ENCODE data around the gene KLHL17. TPM values are rescaled to one million over a fixed set of nuclear protein-coding genes. Genes with fewer than 3 reads are reported as not detected.
"Not testable (repeated sequence)": the region's sequence is repeated elsewhere in the genome, so short reads cannot be mapped to it uniquely, and the experiment has no call there.

KLHL17 gene
- total RNA-seq, 1 donor from 2014 or later, result 36.8 TPM

DNA sequence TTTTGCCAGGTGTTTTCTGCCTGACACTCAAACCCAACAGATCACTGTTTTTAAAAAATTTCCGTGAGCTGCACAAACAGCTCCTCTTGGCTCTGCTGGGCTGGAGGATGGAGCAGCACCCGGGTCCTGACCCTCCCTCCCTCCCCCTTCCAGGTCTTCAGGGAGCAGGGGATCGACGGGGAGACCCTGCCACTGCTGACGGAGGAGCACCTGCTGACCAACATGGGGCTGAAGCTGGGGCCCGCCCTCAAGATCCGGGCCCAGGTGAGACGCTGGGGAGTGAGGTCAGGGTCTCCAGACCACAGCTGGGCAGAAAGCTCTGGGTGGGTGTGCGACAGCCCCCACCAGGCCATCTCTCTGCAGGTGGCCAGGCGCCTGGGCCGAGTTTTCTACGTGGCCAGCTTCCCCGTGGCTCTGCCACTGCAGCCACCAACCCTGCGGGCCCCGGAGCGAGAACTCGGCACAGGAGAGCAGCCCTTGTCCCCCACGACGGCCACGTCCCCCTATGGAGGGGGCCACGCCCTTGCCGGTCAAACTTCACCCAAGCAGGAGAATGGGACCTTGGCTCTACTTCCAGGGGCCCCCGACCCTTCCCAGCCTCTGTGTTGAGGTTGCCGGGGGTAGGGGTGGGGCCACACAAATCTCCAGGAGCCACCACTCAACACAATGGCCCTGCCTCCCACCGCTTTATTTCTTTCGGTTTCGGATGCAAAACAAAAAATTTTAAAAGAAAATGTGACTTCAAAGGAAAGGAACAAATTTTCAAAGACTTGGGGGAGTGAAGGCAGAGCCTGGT lies 16.6 kb upstream of the KLHL17 start:
- Mint-ChIP-seq H3K9me3 (no peaks in the 10 kb centered on the region), H3K4me1 (ENCODE audit: low read depth) (peaks cover 3% of the 10 kb centered on the region), H3K4me3 (ENCODE audit: low read depth) (no peak overlapping the region), H3K27ac (no peak overlapping the region), H3K36me3 (ENCODE audit: low read depth) (peaks cover 36% of the 10 kb centered on the region), H3K27me3 (ENCODE audit: low read depth) (peaks cover 16% of the 10 kb centered on the region)
- intact Hi-C loops (cut with micrococcal nuclease), result no loop called here
- no peak for DNase-seq (ENCODE audit: low spot score)

GRCh38 chr1:944341-945325 lies 15.8 kb upstream of the KLHL17 start:
- H3K27me3 Mint-ChIP-seq (ENCODE audit: low read depth), result peaks cover 11% of the 10 kb centered on the region
- peaks cover 45% of the 10 kb centered on the region for H3K36me3 Mint-ChIP-seq (ENCODE audit: low read depth)
- intact Hi-C loops (cut with micrococcal nuclease), result no loop called here
- peaks cover 3% of the 10 kb centered on the region for H3K4me1 Mint-ChIP-seq (ENCODE audit: low read depth)
- no peak overlapping the region for H3K27ac Mint-ChIP-seq
- DNase-seq (ENCODE audit: low spot score), result no peak
- no peaks in the 10 kb centered on the region for H3K9me3 Mint-ChIP-seq
- no peak overlapping the region for H3K4me3 Mint-ChIP-seq (ENCODE audit: low read depth)

- DNase-seq (ENCODE audit: low spot score), result no peak
- no peaks in the 10 kb centered on the region for H3K9me3 Mint-ChIP-seq
- intact Hi-C loops (cut with micrococcal nuclease), result no loop called here
- H3K4me3 Mint-ChIP-seq (ENCODE audit: low read depth), result no peak overlapping the region
- H3K36me3 Mint-ChIP-seq (ENCODE audit: low read depth), result peaks cover 56% of the 10 kb centered on the region
- peaks cover 7% of the 10 kb centered on the region for H3K27me3 Mint-ChIP-seq (ENCODE audit: low read depth)
- H3K4me1 Mint-ChIP-seq (ENCODE audit: low read depth), result peaks cover 3% of the 10 kb centered on the region
- no peak overlapping the region for H3K27ac Mint-ChIP-seq
Observed at GRCh38 chr1:945688-946556, 14.5 kb upstream of the KLHL17 start.

- H3K4me1 Mint-ChIP-seq (ENCODE audit: low read depth); H3K9me3 Mint-ChIP-seq; DNase-seq (ENCODE audit: low spot score); H3K4me3 Mint-ChIP-seq (ENCODE audit: low read depth); H3K27ac Mint-ChIP-seq; intact Hi-C loops (cut with micrococcal nuclease); H3K27me3 Mint-ChIP-seq (ENCODE audit: low read depth): not testable (repeated sequence)
- H3K36me3 Mint-ChIP-seq (ENCODE audit: low read depth), result peaks cover 63% of the 10 kb centered on the region
Observed at GRCh38 chr1:946811-947210, 13.6 kb upstream of the KLHL17 start.

GRCh38 chr1:947958-948357 lies 12.4 kb upstream of the KLHL17 start:
- peaks cover 4% of the 10 kb centered on the region for H3K27me3 Mint-ChIP-seq (ENCODE audit: low read depth)
- intact Hi-C loops (cut with micrococcal nuclease), result no loop called here
- H3K4me1 Mint-ChIP-seq (ENCODE audit: low read depth), result no peaks in the 10 kb centered on the region
- peaks cover 63% of the 10 kb centered on the region for H3K36me3 Mint-ChIP-seq (ENCODE audit: low read depth)
- no peaks in the 10 kb centered on the region for H3K9me3 Mint-ChIP-seq
- H3K27ac Mint-ChIP-seq, result no peak overlapping the region
- no peak for DNase-seq (ENCODE audit: low spot score)
- H3K4me3 Mint-ChIP-seq (ENCODE audit: low read depth), result no peak overlapping the region

DNA sequence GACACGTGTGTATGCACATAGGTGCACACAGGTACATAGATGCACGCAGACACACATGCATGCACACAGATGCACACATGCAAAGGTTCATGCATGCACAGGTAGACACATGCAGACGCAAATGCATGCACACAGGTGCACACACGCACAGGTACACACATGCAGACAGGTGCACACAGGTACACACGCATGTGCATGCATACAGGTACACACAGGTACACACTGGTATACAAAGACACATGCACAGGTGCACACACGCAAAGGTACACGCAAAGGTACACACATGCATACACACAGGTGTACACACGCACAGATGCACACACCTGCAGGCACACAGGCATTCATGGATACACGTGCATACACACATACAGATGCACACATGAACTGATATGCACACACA lies 10.1 kb upstream of the KLHL17 start:
- Mint-ChIP-seq H3K4me3 (ENCODE audit: low read depth) (no peak overlapping the region), H3K9me3 (no peaks in the 10 kb centered on the region), H3K27ac (no peak overlapping the region), H3K27me3 (ENCODE audit: low read depth) (no peaks in the 10 kb centered on the region), H3K4me1 (ENCODE audit: low read depth) (no peaks in the 10 kb centered on the region), H3K36me3 (ENCODE audit: low read depth) (peaks cover 69% of the 10 kb centered on the region)
- intact Hi-C loops (cut with micrococcal nuclease), result no loop called here
- no peak for DNase-seq (ENCODE audit: low spot score)

- Mint-ChIP-seq H3K4me1 (ENCODE audit: low read depth) (no peaks in the 10 kb centered on the region), H3K27ac (no peak overlapping the region), H3K4me3 (ENCODE audit: low read depth) (no peak overlapping the region), H3K27me3 (ENCODE audit: low read depth) (no peaks in the 10 kb centered on the region), H3K9me3 (no peaks in the 10 kb centered on the region), H3K36me3 (ENCODE audit: low read depth) (peaks cover 68% of the 10 kb centered on the region)
- no peak for DNase-seq (ENCODE audit: low spot score)
- intact Hi-C loops (cut with micrococcal nuclease), result no loop called here
Observed at GRCh38 chr1:950881-951280, 9.5 kb upstream of the KLHL17 start.

DNA sequence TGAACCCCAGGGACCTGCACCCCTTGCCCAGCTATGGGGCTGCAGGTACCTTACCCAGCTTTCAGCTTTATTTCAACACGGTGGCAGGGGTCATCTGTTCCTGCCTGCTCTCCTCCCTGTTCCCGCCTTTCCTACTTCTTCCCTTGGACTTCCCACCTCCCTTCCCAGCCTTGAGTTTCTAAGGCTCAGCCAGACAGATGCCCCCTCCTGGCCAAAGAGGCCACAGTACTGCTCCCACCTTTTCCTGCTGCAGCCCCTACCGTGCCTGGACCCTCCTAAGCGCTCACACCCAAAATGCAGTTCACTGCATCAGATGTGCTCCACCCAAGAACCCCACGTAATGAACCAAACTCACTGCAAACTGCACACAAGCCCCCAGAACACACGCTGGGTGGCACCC lies 9.0 kb upstream of the KLHL17 start:
- no peak overlapping the region for H3K27ac Mint-ChIP-seq
- no peaks in the 10 kb centered on the region for H3K4me1 Mint-ChIP-seq (ENCODE audit: low read depth)
- DNase-seq (ENCODE audit: low spot score), result no peak
- peaks cover 67% of the 10 kb centered on the region for H3K36me3 Mint-ChIP-seq (ENCODE audit: low read depth)
- no peaks in the 10 kb centered on the region for H3K9me3 Mint-ChIP-seq
- intact Hi-C loops (cut with micrococcal nuclease), result no loop called here
- H3K4me3 Mint-ChIP-seq (ENCODE audit: low read depth), result no peak overlapping the region
- no peaks in the 10 kb centered on the region for H3K27me3 Mint-ChIP-seq (ENCODE audit: low read depth)

DNA sequence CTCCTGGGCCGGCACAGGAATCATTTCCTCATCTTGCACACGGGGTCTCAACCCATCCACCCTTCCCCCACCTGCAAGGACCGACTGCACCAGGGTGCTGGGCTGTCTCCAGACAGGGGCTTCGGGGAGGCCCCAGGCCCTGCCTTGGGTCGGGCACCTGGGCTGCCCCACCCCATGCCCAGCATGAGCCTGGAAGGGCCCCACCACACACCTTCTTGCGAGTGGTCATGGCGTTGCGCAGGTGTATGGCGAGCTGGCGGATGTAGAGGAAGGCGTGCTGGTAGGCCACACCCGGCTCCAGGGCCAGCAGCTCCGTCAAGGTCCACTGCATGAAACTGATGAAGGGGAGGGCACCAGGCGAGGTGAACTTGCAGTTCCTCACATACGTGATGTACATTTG lies 8.2 kb upstream of the KLHL17 start:
- Mint-ChIP-seq H3K4me1 (ENCODE audit: low read depth) (no peaks in the 10 kb centered on the region), H3K9me3 (no peaks in the 10 kb centered on the region), H3K4me3 (ENCODE audit: low read depth) (no peak overlapping the region), H3K27ac (no peak overlapping the region), H3K36me3 (ENCODE audit: low read depth) (peaks cover 69% of the 10 kb centered on the region), H3K27me3 (ENCODE audit: low read depth) (no peaks in the 10 kb centered on the region)
- intact Hi-C loops (cut with micrococcal nuclease), result no loop called here
- no peak for DNase-seq (ENCODE audit: low spot score)

DNA sequence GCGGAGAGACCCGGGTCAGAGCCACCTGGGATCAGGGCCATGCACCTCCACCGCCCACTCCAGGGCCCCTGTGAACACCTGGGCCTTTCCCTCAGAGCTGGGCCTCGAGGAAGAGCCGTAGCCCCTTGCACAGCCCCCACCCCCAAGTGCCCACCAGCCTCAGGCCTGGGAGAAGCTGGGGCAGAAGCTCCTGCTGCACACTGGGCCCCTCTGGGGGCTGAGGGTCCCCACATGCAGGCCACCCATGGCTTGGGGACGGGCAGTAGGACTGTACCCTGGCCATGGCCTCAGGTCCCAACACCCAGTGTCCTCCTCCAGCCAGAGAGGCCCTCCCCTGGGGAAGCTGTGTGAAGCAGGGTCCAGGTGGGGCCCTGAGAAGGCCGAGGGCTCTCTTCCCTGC lies 7.8 kb upstream of the KLHL17 start:
- Mint-ChIP-seq H3K4me3 (ENCODE audit: low read depth) (no peak overlapping the region), H3K36me3 (ENCODE audit: low read depth) (peaks cover 70% of the 10 kb centered on the region), H3K27ac (no peak overlapping the region), H3K27me3 (ENCODE audit: low read depth) (no peaks in the 10 kb centered on the region), H3K9me3 (no peaks in the 10 kb centered on the region), H3K4me1 (ENCODE audit: low read depth) (peaks cover 3% of the 10 kb centered on the region)
- no peak for DNase-seq (ENCODE audit: low spot score)
- intact Hi-C loops (cut with micrococcal nuclease), result no loop called here

- Mint-ChIP-seq H3K36me3 (ENCODE audit: low read depth) (peaks cover 71% of the 10 kb centered on the region), H3K9me3 (no peaks in the 10 kb centered on the region), H3K27me3 (ENCODE audit: low read depth) (no peaks in the 10 kb centered on the region), H3K4me3 (ENCODE audit: low read depth) (no peak overlapping the region), H3K4me1 (ENCODE audit: low read depth) (peaks cover 9% of the 10 kb centered on the region), H3K27ac (no peak overlapping the region)
- intact Hi-C loops (cut with micrococcal nuclease), result no loop called here
- DNase-seq (ENCODE audit: low spot score), result no peak
Observed at GRCh38 chr1:953524-954320, 6.7 kb upstream of the KLHL17 start.

GRCh38 chr1:954927-955326 lies 5.5 kb upstream of the KLHL17 start:
- Mint-ChIP-seq H3K27me3 (ENCODE audit: low read depth) (no peaks in the 10 kb centered on the region), H3K9me3 (no peaks in the 10 kb centered on the region), H3K36me3 (ENCODE audit: low read depth) (peaks cover 59% of the 10 kb centered on the region), H3K4me3 (ENCODE audit: low read depth) (no peak overlapping the region), H3K27ac (no peak overlapping the region), H3K4me1 (ENCODE audit: low read depth) (peaks cover 9% of the 10 kb centered on the region)
- DNase-seq (ENCODE audit: low spot score), result no peak
- intact Hi-C loops (cut with micrococcal nuclease), result no loop called here

Measured in activated T-helper 2 cell treated with anti-CD3 and anti-CD28 coated beads, Interferon-gamma antibody, Interleukin-2, Interleukin-4, amounts not matched to agents 10 μg/mL and 5 μg/mL and 100 μg/mL, durations not matched to agents 14 hours and 24 hours and 36 hours (primary cell).